Activated T-helper 1 cell treated with Interleukin-2 at 50 U/mL for 16 hours (primary cell): ENCODE data around the gene DPM3.
"Not testable (repeated sequence)": the region's sequence is repeated elsewhere in the genome, so short reads cannot be mapped to it uniquely, and the experiment has no call there.

Experiments used
- DNase-seq: peaks from one replicate; pipeline ENCODE4 v3.0.0-alpha.2; 2020; ENCODE audit warnings: low read depth

The DPM3 gene

DNA sequence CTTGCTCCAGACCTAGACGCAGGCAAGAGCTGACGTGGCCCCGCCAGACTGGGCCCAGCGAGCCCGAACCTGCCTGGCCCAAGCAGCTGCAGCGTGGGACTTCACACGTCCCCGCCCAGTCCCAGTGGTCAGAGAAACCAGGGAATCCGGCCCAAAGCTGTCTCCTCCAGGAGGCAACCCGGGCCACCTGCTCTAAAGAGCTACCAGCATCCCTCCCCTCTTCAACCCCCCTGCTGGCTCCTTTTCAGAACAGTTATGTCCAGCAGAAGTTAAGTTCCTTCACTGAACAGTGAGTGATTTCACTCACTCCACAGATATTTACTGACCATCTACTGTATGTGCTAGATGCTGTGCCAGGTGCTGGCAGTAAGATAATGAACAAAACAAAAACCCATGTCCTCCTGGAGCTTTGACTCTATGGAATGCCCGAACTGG lies 14.8 kb downstream of the DPM3 start:
- DNase-seq, result no peak

DNA sequence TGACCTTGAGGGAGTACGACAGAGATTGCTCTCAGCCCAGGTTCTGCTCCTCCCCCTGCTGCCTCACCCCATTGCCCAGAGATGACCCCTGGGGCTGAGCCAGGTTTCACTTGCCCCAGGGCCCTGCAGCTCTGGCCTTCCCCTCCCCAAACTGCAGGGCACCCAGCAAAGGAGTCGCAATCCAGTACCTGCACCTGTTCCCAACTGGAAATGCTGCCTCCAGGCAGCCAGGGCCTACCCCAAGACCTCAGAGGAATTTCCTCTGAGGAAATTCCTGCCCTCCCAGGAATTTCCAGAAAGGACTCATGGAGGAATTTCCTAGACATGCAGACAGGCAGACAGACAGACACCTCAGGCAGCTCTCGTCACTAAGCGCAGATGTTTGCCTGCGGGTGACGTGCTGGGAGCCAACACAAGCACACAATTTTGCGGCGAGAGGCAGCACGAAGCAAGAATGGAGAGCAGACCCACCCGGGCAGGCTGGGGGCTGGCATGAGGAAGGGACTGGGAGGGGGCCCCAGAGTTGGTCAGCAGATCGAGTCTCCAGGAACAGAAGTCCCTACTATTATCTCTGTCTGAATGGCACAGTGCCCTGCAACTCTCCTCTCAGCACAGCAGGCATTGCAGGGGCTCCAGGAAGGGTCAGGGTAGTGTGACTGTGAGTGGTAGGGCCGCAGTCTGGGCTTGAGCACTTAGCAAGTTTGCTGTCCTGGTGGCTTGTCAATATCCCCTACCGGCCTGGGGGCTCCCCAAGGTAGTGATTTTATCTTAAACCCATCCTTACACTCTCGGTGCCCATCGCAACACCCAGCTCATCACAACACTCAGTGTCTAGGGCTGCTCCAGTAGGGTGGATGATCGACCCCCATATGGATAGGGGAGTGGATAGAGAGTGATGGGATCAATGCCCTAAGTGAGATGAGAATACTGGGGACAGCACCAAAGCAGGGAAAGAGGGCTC lies 15.5 kb downstream of the DPM3 start:
- DNase-seq, result no peak

DNA sequence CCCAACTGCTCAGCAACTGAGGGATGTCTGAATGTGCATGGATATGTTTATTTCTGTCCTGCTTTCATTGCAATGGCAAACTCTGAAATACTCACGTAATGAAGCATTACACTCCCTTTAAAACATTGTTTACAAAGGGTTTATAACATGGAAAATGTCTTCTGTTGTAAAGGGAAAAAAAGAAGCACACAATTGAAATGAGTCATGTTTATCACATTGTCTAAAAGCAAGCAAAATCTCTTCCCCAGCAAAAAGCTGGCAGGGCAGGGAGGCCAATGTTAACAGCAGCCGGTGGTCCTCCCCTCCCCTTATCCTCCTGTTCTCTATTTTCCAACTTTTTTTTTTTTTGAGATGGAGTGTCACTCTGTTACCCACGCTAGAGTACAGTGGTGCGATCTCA lies 16.5 kb downstream of the DPM3 start:
- DNase-seq, result no peak

DNA sequence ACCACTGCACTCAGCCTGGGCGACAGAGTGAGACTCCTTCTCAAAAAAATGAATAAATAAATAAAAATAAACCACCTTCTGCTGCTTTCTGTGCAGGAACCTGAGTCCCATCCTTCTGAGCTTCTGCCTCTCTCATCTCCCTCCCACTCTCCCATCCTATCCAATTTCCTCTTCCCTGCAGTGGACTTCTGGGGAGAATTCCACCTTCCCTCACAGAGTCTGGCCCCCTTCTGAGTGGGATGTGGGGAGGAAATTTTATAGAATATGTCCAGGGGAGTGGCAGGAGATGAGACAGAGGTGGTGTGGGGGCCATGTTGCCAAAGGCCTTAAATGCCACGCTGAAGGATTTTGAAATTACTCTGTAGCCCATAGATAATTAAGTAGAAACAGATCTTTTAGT lies 18.0 kb downstream of the DPM3 start:
- DNase-seq, result no peak

DNA sequence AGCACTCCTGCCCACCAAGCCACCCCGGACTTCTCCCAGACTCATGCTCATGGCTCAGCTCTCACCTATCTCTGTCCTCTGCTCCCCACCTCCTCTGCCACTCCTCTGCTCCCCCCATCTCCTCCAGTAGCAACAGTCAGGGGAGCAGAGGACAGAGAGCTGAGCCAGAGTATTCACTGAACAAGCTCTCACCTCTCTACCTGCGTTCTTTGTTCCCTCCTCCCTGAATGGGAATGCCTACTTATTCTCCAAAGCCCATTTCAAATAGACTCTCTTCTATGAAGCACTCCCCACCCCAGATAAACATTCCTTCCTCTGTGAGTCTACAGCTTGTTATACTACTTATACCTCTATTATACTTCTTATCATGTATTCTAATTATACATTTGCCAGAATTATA lies 19.1 kb downstream of the DPM3 start:
- DNase-seq, result no peak

DNA sequence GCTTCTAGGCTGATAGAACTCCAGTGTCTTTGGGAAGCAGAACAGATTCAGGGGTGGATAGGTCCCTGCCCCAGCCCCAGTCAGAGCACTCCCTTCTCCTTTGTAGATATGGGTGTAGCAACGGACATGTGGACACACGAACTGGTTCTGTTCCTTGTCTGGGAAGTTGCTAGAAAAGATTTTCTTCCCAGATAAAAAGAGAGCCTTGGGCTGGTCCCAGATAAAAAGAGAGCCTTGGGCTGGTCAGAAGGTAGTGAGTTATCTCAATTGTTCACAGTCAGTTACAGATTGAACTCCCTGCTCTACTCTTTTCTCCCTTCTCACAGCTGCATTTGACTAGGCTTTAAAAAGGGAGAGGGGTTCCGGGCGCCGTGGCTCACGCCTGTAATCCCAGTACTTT lies 20.1 kb downstream of the DPM3 start:
- DNase-seq, result no peak

DNA sequence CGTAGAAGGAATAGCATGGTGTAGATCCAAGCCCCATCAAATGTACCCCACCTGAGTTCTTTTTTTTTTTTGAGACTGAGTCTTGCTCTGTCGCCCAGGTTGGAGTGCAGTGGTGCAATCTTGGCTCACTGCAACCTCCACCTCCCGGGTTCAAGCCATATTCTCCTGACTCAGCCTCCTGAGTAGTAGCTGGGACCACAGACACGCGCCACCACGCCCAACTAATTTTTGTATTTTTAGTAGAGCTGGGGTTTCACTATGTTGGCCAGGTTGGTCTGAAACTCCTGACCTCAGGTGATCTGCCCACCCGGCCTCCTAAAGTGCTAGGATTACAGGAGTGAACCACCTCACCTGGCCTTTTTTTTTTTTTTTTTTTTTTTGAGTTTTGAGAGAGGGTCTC lies 22.2 kb downstream of the DPM3 start:
- DNase-seq, result not testable (repeated sequence)

DNA sequence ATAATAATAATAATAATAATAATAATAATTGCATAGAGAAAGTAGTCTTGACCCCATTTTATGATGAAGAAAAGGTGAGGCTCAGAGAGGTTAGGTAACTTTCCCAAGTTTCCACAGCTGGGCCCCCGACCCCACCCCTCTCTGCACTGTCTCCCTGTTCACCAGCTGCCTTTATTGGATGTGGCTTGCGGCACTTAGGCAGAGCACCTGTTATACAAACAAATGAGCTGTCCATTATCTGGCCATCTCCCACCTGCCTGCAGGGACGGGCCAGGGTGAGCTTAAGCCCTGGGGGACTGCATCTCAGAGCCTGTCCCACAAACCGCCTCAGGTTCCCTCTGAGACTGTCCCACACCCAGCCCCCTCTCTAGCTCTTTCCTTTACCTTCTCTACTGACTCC lies 22.7 kb downstream of the DPM3 start:
- no peak for DNase-seq

DNA sequence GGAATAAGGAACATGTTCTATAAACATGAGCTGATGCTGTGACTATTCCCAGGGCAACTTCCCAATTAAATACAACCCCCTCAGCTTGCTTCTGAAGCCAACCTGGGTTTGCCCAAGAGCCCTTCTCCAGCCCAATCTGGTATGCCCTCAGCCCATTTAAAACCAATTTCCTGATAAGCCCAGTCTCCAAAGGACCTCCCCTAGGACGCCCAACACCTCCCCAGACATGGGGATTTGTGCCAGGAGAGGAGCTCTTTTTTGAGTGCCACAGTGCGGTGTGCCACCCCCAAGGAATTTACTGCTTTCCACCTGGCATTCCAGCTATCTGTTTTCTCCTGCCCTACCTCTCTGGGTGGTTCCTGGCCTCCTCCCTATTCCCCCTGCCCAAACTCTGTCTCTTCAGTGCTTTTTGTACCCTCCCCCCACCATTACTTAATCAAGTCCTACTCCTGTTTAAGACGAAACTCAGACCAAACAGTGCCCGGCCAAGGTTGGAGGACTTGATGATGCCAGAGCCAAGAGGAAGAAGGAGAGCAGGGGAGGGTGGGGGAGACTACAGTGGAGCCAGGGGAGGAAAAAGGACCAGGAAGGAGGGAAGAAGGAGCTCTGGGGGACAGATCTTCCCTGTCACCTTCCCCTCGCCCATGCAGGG lies 24.1 kb downstream of the DPM3 start:
- DNase-seq, result no peak

DNA sequence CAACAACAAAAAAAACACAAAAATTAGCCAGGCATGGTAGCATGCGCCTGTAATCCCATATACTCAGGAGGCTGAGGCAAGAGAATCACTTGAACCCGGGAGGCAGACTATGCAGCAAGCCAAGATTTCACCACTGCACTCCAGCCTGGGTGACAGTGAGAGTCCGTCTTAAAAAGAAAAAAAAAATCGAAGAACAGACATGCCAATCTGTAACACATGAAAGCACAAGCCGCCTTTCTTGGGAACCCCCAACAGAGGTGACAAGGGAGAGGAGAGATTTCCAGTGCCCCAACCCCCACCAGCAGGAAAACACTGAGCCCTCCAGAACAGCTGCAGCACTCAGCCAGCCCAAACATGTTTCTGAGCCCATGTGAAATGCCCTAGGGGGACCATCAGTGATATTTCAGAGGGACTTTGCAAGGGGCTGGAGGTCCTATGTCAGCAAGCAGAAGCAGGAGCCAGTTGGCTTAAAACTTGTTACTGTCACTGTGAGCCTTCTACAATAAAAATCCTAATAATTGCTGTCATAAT lies 26.8 kb downstream of the DPM3 start:
- no peak for DNase-seq

- DNase-seq, result no peak
These were observed 29.5 kb downstream of the DPM3 start for GRCh38 chr1:155110826-155111225.

DNA sequence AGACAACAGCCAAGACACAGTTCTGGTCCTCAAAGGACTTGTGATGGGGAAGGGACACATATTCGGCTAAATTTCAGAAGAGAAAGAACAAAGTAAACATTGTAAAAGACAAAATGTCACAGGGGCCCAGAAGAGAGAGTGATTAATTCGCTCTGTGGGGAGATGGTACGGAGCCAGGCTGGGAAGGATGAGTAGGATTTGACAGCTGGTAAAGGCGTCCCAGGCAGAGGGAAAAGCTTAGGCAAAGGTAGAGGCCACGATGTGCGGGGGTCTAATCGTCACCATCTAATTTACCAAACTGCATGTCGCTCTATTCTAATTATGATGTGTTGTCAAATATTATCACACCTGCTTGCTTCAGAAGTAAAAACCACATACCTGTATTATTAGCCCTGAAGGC lies 29.9 kb downstream of the DPM3 start:
- DNase-seq, result no peak

- no peak for DNase-seq
These were observed 32.0 kb downstream of the DPM3 start for GRCh38 chr1:155108296-155108695.

GRCh38 chr1:155107309-155108264 lies 32.7 kb downstream of the DPM3 start:
- no peak for DNase-seq

DNA sequence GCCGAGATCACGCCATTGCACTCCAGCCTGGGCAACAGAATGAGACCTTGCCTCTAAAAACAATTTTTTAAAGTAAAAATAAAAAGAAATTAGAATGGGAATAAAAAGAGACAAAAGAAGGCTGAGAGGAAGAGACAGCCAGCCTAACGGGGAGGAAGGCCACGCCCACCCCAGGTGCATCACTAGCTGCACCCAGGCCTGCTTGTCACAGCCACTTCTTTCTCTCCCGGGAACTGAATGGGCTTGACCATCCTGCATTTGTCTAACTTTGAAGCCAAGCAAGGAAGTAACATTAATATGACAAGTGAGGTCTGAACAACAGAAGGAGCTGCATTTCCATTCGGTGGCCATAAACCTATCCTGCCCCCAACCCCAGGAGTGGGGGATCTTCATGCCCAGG lies 33.5 kb downstream of the DPM3 start:
- DNase-seq, result no peak

DNA sequence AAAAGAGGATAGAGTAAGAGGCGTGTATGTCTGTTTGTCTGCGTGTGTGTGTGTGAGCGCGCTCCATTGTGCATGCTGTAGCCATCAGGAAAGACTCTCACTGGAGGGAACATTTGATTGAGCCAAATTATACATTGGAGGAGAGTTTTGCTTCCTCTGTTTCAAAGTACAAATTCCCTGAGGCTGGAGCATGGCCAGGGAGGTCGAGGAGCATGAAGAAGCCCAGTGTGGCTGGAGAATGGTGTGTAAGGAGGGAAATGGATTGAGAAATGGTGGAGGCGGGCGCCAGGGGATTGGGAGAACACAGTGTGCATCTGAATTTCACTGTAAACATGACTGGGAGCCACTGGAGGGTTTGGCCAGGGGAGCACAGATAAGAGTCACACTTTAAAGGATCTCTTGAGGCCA lies 34.7 kb downstream of the DPM3 start:
- DNase-seq, result no peak

- DNase-seq, result no peak
These were observed 35.5 kb downstream of the DPM3 start for GRCh38 chr1:155104605-155105534.

- DNase-seq, result no peak
These were observed 37.0 kb downstream of the DPM3 start for GRCh38 chr1:155103325-155103724.

- DNase-seq, result no peak
These were observed 41.0 kb downstream of the DPM3 start for GRCh38 chr1:155099331-155099730.

GRCh38 chr1:155094622-155094948 lies 45.7 kb downstream of the DPM3 start:
- DNase-seq, result no peak
